Body of pancreas (tissue), 4 donors: ENCODE results near the gene PLCB4. TPM values are rescaled to one million over a fixed set of nuclear protein-coding genes. Genes with fewer than 3 reads are reported as not detected.

Experiments used
- ATAC-seq: fragments of 150-250 bp; one replicate; pipeline ENCODE4 v1.9.1; 2016
- DNase-seq, 4 donors: peaks; one replicate each; pipeline ENCODE4 v3.0.0-alpha.2; 2019
- H3K27ac ChIP-seq, 4 donors: fragments of 200-600 bp; sonication (generic); 1 replicate in 3 of 4; 2 replicates in 1 of 4; pipeline versions ENCODE4 v1.5.1 to v1.6.1; 2016 to 2019; ENCODE audit warnings: mild to moderate bottlenecking in 1 of 4, mixed read lengths in 1 of 4, moderate library complexity in 1 of 4
- H3K27me3 ChIP-seq, 2 donors: fragments of 200-600 bp; sonication (generic); one replicate each; pipeline ENCODE4 v1.6.0; 2016; ENCODE audit warnings: mild to moderate bottlenecking in 1 of 2
- H3K36me3 ChIP-seq, 2 donors: fragments of 200-600 bp; sonication (generic); replicated peaks in 1 of 2; 2 replicates each; pipeline ENCODE4 v1.5.1; 2016; ENCODE audit warnings: low read depth in 2 of 2; ENCODE audit not compliant: insufficient read depth in 1 of 2
- H3K4me1 ChIP-seq: fragments of 200-600 bp; sonication (generic); one replicate; pipeline ENCODE4 v1.6.0; 2016
- H3K4me3 ChIP-seq, 2 donors: fragments of 200-600 bp; sonication (generic); 1 replicate in 1 of 2; 2 replicates in 1 of 2; pipeline ENCODE4 v1.5.1; 2016 to 2019
- H3K9me3 ChIP-seq, 3 donors: fragments of 200-600 bp; sonication (generic); 1 replicate in 2 of 3; 2 replicates in 1 of 3; pipeline ENCODE4 v1.5.1; 2016
- CTCF ChIP-seq, 7 experiments: fragments of 450-650 bp in 4 of 7; fragments of 200-600 bp in 3 of 7; sonication (generic) in 3 of 7; IDR thresholded peaks; one replicate each; pipeline ENCODE4 v1.5.1; 2016 to 2019; ENCODE audit warnings: antibody characterized with exemption in 7 of 7
- POLR2A ChIP-seq, 3 donors: fragments of 450-650 bp; IDR thresholded peaks; one replicate each; pipeline ENCODE4 v1.6.1; 2016; ENCODE audit warnings: antibody characterized with exemption in 3 of 3, mild to moderate bottlenecking in 2 of 3
- WGBS, 2 donors: methylation state at CpG; one replicate each; pipeline ENCODE4 v1.1.5; 2017; 5-methylcytosine and 5-hydroxymethylcytosine counted together
- intact Hi-C: fragments of 100-400 bp; cut with DNase I; formaldehyde crosslinking; loops from one replicate; pipeline ENCODE4 v1.15.1; 2023
- total RNA-seq, 2 donors: library from RNA; depleted of rRNA; stranded (reverse); fragments of >200 nt; gene quantifications; one replicate each; pipeline ENCODE4 v1.1.0, GENCODE V29; 2016

PLCB4 gene
- total RNA-seq, 2 donors from 2014 or later: 1.3 to 3.4 TPM

- Histone ChIP-seq H3K9me3 (no peaks in the 10 kb centered on the region), H3K4me1 (peaks cover 9% of the 10 kb centered on the region), H3K36me3 (no peaks in the 10 kb centered on the region), H3K27ac (no peak overlapping the region), H3K4me3 (no peak overlapping the region), H3K27me3 (peaks cover 0 to 17% of the 10 kb centered on the region in 2 donors)
- WGBS, 2 donors: 6 to 11% methylated on average over 16 to 30 of the region's 30 CpGs
- TF ChIP-seq POLR2A (IDR thresholded peaks at IDR 0.05) (no peak), CTCF (IDR thresholded peaks at IDR 0.05) (no peak)
- ATAC-seq (no peak), DNase-seq (no peak)
- intact Hi-C loops: no loop called here
Observed at GRCh38 chr20:9508696-9509178, 439.9 kb downstream of the PLCB4 start.

GRCh38 chr20:9509246-9509645 is 440.4 kb downstream of the PLCB4 start:
- no peak for TF ChIP-seq CTCF (IDR thresholded peaks at IDR 0.05)
- TF ChIP-seq POLR2A (IDR thresholded peaks at IDR 0.05): no peak
- intact Hi-C loops: no loop called here
- ATAC-seq: no peak
- no peaks in the 10 kb centered on the region for H3K9me3 ChIP-seq
- WGBS, 2 donors: 20 to 37% methylated on average over 4 of the region's 4 CpGs
- H3K4me3 ChIP-seq: no peak overlapping the region
- peaks cover 0 to 17% of the 10 kb centered on the region in 2 donors for H3K27me3 ChIP-seq
- H3K4me1 ChIP-seq: peaks cover 9% of the 10 kb centered on the region
- H3K27ac ChIP-seq: no peak overlapping the region
- no peaks in the 10 kb centered on the region for H3K36me3 ChIP-seq
- DNase-seq: no peak

- H3K36me3 ChIP-seq: no peaks in the 10 kb centered on the region
- peaks cover 16% of the 10 kb centered on the region for H3K4me1 ChIP-seq
- H3K27me3 ChIP-seq: peaks cover 0 to 6% of the 10 kb centered on the region in 2 donors
- ATAC-seq: no peak
- intact Hi-C loops: no loop called here
- DNase-seq: no peak
- H3K9me3 ChIP-seq: no peaks in the 10 kb centered on the region
- 54 to 71% methylated on average over 5 of the region's 5 CpGs for WGBS, 2 donors
- TF ChIP-seq CTCF (IDR thresholded peaks at IDR 0.05) (no peak), POLR2A (IDR thresholded peaks at IDR 0.05) (no peak)
- no peak overlapping the region for H3K4me3 ChIP-seq
- H3K27ac ChIP-seq: no peak overlapping the region
Observed at GRCh38 chr20:9510911-9511310, 442.0 kb downstream of the PLCB4 start.

GRCh38 chr20:9514072-9514460 is 445.2 kb downstream of the PLCB4 start:
- intact Hi-C loops: no loop called here
- WGBS, 2 donors: 12 to 19% methylated on average over 9 of the region's 9 CpGs
- Histone ChIP-seq H3K36me3 (no peaks in the 10 kb centered on the region), H3K9me3 (no peaks in the 10 kb centered on the region), H3K27me3 (no peaks in the 10 kb centered on the region), H3K4me3 (no peak overlapping the region), H3K27ac (no peak overlapping the region), H3K4me1 (peaks cover 8% of the 10 kb centered on the region)
- ATAC-seq: no peak
- DNase-seq: no peak
- TF ChIP-seq POLR2A (IDR thresholded peaks at IDR 0.05) (no peak), CTCF (IDR thresholded peaks at IDR 0.05) (no peak)

GRCh38 chr20:9514461-9515213 is 445.8 kb downstream of the PLCB4 start, which contains the start of gene LAMP5:
Gene LAMP5, plus strand, starts transcription at chr20:9514590. Its CDS starts 263 bp downstream, at chr20:9514853.
- WGBS, 2 donors: 2 to 3% methylated on average over 18 to 32 of the region's 38 CpGs
- DNase-seq: peak in 3 of 4 donors; percentile 11 to 42 (median 33)
- H3K27ac ChIP-seq: no peak within 1 kb of the TSS
- H3K9me3 ChIP-seq: no peaks in the 10 kb centered on the region
- H3K27me3 ChIP-seq: no peaks in the 10 kb centered on the region
- TF ChIP-seq CTCF (IDR thresholded peaks at IDR 0.05) (no peak), POLR2A (IDR thresholded peaks at IDR 0.05) (no peak)
- no peak within 1 kb of the TSS for H3K4me3 ChIP-seq
- peaks cover 8% of the 10 kb centered on the region for H3K4me1 ChIP-seq
- peak; percentile 45 for ATAC-seq
- H3K36me3 ChIP-seq: no peaks in the 10 kb centered on the region
- intact Hi-C loops: no loop called here
